ENCODE data around the gene MCOLN1.
A peak's percentile ranks its signal among the peaks of the same experiment; 100 is the strongest.

MCOLN1 gene

DNA sequence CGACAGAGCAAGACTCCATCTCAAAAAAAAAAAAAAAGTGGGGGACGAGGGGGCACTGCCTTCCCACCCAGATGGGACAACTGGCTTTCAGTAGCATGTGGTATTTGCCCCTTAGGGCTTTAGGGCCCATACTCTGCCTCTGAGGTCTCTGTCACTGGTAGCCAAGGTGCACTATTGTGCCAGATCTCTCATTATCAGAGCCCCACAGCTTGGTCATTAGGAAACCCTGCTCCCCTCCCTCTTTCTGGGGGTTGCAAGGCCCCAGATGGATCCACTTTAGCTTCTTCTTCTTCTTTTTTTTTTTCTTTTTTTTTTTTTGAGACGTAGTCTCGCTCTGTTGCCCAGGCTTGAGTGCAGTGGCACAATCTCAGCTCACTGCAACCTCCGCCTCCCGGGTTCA lies 17.7 kb upstream of the MCOLN1 start:
- no peak for DNase-seq

DNA sequence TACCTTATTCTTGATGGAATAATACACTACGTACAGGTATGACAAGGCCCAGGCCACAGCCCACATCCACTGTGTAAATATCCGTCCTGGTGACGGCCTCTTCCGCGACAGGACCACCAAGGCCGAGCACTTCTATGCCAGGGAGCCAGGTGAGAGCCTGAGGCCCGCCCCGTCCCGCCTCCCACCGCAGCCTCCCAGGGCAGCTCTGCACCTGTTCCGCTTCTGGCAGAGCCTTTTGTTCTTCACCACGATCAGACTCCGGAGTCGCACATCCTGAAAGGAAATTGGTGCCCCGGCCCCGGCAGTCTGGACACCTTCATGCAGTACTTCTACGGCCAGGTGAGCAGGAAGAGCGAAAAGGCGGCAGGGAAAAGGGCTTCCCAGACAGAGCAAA lies 17.1 kb upstream of the MCOLN1 start:
- no peak for DNase-seq

DNA sequence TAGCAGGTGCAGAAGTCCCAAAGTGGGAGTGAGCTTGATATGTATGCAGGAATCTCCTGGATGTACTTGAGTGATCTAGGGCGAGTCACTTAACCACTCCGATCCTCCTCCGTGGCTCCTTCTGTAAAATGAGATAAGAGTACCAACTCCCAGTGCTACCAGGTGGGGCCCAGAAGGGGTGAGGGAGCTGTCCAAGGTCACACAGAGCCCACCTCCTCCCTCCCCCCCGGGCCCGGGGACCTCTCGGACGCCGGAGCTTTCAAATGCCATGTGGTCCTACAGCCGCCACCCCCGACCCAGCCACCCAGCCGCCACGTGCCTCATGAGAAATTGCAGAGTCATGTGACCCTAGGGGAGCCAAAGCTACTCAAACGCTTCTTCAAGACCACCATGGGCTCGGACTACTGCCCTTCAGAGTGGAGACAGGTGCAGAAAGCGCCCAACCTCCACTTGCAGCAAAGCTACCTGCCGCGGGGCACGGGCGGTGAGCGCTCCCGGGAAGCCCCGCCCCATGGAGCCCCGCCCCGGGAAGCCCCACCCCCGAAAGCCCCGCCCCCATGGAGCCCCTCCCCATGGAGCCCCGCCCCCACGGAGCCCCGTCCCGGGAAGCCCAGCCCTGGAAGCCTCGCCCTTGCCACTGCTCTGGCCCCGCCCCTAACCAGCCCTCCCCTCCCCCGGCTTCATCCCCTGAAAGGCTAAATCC lies 16.6 kb upstream of the MCOLN1 start:
- DNase-seq: peak; percentile 44

DNA sequence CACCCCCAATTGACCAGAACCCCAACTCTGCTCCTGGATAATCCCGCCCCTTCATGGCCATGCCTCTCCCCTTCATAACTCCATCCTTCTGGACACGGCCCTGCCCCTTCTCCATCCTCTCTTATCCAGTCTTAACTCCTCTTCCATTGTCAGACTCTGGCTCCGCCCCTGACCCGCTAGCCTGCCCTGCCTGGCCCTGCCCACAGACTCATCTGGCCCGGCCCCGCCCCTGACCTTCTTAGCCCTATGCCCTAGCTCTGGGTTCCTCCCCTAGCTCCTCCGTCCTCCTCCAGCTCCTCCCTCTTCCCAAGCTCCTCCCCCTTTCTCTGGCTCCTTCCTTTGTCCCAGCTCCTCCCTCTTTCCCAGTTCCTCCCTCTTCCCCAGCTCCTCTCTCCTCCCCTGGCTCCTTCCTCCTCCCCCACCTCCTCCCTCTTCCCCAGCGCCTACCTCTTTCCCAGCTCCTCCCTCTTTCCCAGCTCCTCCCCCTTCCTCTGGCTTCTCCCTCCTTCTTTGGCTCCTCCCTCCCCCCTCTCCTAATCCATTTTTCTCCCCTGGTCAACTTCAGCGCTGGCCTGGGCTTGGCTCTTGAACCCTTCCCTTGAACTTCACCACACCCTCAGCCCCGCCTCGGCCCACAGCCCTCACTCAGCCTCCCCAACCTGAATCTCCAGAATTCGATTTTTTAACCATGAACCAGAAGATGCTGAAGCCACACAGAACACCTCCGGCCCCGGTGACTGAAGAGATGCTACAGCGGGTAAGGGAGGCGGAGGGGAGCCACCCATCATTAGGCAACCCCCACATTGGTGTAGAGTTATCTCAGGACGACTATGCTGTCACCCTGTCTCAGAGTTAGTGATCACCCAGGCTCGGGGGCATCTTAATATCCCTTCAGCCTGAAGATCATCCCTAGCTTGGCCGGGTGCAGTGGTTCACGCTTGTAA lies 15.8 kb upstream of the MCOLN1 start:
- peak; percentile 68 for DNase-seq

GRCh38 chr19:7507884-7508283 lies 14.5 kb upstream of the MCOLN1 start:
- peak; percentile 59 for DNase-seq

DNA sequence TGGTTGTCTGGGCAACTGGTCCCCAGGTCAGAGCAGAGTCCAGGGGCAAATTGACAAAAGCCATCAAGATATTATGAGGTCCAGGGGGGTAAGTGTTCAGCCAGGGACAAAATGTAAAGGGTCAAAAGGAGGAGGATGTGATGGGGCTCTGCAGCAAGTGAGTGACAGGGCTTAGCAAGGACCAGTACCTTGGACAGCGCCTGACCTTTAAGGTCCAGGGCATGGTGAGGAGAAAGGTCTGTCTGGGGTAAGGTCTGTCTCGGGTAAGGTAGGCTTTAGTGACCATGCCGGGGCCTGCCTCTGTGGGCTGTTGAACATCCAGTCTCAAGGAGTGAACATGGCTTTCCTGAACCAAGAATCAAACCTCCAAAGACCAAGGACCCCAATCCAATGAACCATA lies 12.8 kb upstream of the MCOLN1 start:
- DNase-seq: no peak

- DNase-seq: no peak
Measured at GRCh38 chr19:7512400-7512851, 10.0 kb upstream of the MCOLN1 start.

- DNase-seq: no peak
Measured at GRCh38 chr19:7513809-7514642, 8.4 kb upstream of the MCOLN1 start.

- peak; percentile 36 for DNase-seq
Measured at GRCh38 chr19:7515110-7515644, 7.2 kb upstream of the MCOLN1 start.

- peak; percentile 85 for DNase-seq
Measured at GRCh38 chr19:7515645-7516151, 6.7 kb upstream of the MCOLN1 start, which contains the start of gene ZNF358. ZNF358 (plus strand) TSS chr19:7516103; CDS start chr19:7519243, 3,140 bp downstream.

- peak; percentile 36 for DNase-seq
Measured at GRCh38 chr19:7516333-7516732, 6.1 kb upstream of the MCOLN1 start.

GRCh38 chr19:7516878-7517277 lies 5.5 kb upstream of the MCOLN1 start:
- no peak for DNase-seq

- no peak for DNase-seq
Measured at GRCh38 chr19:7519361-7520130, 2.9 kb upstream of the MCOLN1 start.

DNA sequence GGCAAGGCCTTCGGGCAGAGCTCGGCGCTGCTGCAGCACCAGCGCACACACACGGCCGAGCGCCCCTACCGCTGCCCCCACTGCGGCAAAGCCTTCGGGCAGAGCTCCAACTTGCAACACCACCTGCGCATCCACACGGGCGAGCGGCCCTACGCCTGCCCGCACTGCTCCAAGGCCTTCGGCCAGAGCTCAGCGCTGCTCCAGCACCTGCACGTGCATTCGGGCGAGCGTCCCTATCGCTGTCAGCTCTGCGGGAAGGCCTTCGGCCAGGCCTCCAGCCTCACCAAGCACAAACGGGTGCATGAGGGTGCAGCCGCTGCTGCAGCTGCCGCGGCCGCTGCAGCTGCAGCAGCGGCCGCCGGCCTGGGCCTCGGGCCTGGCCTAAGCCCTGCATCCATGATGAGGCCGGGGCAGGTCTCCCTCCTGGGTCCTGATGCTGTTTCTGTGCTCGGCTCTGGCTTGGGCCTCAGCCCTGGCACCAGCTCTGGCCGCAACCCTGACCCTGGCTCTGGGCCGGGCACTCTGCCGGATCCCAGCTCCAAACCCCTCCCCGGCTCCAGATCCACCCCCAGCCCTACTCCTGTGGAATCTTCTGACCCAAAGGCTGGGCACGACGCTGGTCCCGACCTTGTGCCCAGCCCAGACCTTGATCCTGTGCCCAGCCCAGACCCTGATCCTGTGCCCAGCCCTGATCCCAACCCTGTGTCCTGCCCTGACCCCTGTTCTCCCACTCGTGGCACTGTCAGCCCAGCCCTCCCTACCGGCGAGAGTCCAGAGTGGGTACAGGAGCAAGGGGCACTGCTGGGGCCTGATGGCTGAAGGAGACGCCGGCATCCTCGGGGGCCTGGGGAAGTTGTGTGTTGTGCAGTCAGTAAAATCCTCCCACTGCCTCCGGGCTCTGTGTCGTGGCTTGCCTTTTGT lies 2.0 kb upstream of the MCOLN1 start:
- no peak for DNase-seq

GRCh38 chr19:7521551-7522071 lies 813 bp upstream of the MCOLN1 start:
- DNase-seq: no peak

- peak; percentile 29 for DNase-seq
Measured at GRCh38 chr19:7522923-7523667, 671 bp downstream of the MCOLN1 start.

GRCh38 chr19:7524523-7524922 lies 2.1 kb downstream of the MCOLN1 start:
- no peak for DNase-seq

DNA sequence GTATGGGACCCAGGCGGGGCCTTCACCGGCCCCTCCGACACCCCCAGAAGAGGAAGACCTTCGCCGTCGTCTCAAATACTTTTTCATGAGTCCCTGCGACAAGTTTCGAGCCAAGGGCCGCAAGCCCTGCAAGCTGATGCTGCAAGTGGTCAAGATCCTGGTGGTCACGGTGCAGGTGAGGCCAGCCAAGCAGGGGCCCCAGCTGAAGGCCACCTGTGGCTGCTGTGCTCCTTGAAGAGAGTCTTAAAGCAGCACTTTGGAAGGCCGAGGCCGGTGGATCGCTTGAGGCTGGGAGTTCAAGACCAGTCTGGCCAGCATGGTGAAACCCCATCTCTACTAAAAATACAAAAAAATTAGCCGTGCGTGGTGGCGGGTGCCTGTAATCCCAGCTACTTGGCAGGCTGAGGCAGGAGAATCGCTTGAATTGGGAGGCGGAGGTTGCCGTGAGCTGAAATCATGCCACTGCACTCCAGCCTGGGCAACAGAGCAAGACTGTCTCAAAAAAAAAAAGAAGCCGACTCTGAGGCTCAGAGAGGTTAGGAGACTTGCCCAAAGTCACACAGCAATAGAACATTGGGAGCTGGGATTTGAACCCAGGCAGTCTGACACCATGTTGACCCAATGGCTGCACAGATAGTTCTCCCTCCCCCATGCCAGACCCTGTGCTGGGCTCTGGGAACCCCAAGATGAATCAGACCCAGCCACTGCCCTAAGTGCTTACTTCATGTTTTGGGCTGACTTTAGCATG lies 2.7 kb downstream of the MCOLN1 start:
- no peak for DNase-seq
